ENCODE data around the gene ACTR3C. TPM values are rescaled to one million over a fixed set of nuclear protein-coding genes. Genes with fewer than 3 reads are reported as not detected.

ACTR3C gene
- polyA plus RNA-seq, 1 of the 3 experiments (the other 2 are of a cell fraction): 0.35 TPM

DNA sequence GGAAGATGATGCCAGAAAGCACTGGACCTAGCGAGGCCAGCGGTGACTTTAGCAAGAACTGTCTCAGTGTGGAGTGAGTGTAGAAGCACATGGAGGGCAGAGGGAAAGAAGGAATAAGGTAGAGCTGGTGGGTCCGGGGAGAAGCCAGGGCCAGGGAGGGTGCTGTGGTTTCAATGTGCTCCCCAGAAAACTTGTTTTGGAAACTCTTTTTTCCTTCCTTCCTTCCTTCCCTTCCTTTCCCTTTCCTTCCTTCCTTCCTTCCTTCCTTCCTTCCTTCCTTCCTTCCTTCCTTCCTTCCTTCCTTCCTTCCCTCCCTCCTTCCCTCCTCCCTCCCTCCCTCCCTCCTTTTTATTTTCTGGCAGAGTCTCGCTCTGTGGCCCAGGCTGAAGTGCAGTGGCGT is 23.6 kb upstream of the ACTR3C start:
- peaks cover 6% of the 10 kb centered on the region; the same call in 1 of the 2 replicates for H3K27me3 ChIP-seq (ENCODE audit: insufficient read depth)
- H3K4me2 ChIP-seq: no peak overlapping the region
- no peaks in the 10 kb centered on the region for H3K4me1 ChIP-seq (ENCODE audit: control insufficient read depth in 1 of 2, insufficient read depth in 2 of 2, low read depth in 1 of 2, low read length in 1 of 2)
- POLR2A ChIA-PET: interaction anchor here (0.9 kb wide), 1 partner anchor 22 kb away, joined by 3 read pairs; the partner anchor contains the start of gene REPIN1
- H3K9me3 ChIP-seq: no peaks in the 10 kb centered on the region
- H3K9ac ChIP-seq: no peak overlapping the region
- H3K27ac ChIP-seq (ENCODE audit: low read depth in 2 of 2, low read length in 1 of 2): no peak overlapping the region
- no peak overlapping the region for H3K4me3 ChIP-seq (ENCODE audit: low read depth in 2 of 2, low read length in 1 of 2)
- H3K79me2 ChIP-seq (ENCODE audit: insufficient read depth): no peaks in the 10 kb centered on the region
- no peaks in the 10 kb centered on the region for H3K36me3 ChIP-seq (replicated peaks in 1 of 2; ENCODE audit: control insufficient read depth in 1 of 2, insufficient read depth in 2 of 2, low read length in 1 of 2)
- TF ChIP-seq EP300 (IDR thresholded peaks at IDR 0.05; ENCODE audit: borderline replicate concordance in 1 of 2, low read depth in 1 of 2, low read length in 1 of 2) (no peak), MEF2A (IDR thresholded peaks at IDR 0.05; ENCODE audit: borderline replicate concordance, low read depth) (no peak), TAF1 (IDR thresholded peaks at IDR 0.05; ENCODE audit: borderline replicate concordance, low read depth, low read length) (no peak), CHD2 (IDR thresholded peaks at IDR 0.05; ENCODE audit: low read length, partially characterized antibody) (no peak), ZBTB33 (IDR thresholded peaks at IDR 0.05; ENCODE audit: borderline replicate concordance, low read depth) (no peak), POLR2AphosphoS5 (IDR thresholded peaks at IDR 0.05; ENCODE audit: low read depth, low read length) (no peak), ELF1 (IDR thresholded peaks at IDR 0.05) (no peak), EZH2phosphoT487 (IDR thresholded peaks at IDR 0.05; ENCODE audit: borderline replicate concordance, low read depth) (no peak), TEAD4 (IDR thresholded peaks at IDR 0.05; ENCODE audit: borderline replicate concordance, insufficient read depth) (no peak), FOSL2 (IDR thresholded peaks at IDR 0.05; ENCODE audit: borderline replicate concordance, low read depth) (no peak), RCOR1 (IDR thresholded peaks at IDR 0.05; ENCODE audit: low read length) (no peak), RAD21 (IDR thresholded peaks at IDR 0.05; ENCODE audit: low read length) (no peak)
- TF ChIP-seq, protein P1, sequence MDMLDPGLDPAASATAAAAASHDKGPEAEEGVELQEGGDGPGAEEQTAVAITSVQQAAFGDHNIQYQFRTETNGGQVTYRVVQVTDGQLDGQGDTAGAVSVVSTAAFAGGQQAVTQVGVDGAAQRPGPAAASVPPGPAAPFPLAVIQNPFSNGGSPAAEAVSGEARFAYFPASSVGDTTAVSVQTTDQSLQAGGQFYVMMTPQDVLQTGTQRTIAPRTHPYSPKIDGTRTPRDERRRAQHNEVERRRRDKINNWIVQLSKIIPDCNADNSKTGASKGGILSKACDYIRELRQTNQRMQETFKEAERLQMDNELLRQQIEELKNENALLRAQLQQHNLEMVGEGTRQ (IDR thresholded peaks at IDR 0.05; ENCODE audit: borderline replicate concordance, low read depth, low read length): no peak
- TF ChIP-seq, protein P2, sequence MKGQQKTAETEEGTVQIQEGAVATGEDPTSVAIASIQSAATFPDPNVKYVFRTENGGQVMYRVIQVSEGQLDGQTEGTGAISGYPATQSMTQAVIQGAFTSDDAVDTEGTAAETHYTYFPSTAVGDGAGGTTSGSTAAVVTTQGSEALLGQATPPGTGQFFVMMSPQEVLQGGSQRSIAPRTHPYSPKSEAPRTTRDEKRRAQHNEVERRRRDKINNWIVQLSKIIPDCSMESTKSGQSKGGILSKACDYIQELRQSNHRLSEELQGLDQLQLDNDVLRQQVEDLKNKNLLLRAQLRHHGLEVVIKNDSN (IDR thresholded peaks at IDR 0.05; ENCODE audit: borderline replicate concordance, low read depth): no peak
- TF ChIP-seq, protein P3, sequence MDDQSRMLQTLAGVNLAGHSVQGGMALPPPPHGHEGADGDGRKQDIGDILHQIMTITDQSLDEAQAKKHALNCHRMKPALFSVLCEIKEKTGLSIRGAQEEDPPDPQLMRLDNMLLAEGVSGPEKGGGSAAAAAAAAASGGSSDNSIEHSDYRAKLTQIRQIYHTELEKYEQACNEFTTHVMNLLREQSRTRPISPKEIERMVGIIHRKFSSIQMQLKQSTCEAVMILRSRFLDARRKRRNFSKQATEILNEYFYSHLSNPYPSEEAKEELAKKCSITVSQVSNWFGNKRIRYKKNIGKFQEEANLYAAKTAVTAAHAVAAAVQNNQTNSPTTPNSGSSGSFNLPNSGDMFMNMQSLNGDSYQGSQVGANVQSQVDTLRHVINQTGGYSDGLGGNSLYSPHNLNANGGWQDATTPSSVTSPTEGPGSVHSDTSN (IDR thresholded peaks at IDR 0.05): no peak
- no peak overlapping the region for H2AFZ ChIP-seq (ENCODE audit: low read depth)
- CTCF ChIA-PET: interaction anchor here (0.9 to 1.2 kb wide), 3 partner anchors 9 kb away, joined by 3 to 8 read pairs (median 4); no protein-coding TSS in a partner anchor
- no peaks in the 10 kb centered on the region for H3K9me2 ChIP-seq
- H4K20me1 ChIP-seq (ENCODE audit: insufficient read depth): no peaks in the 10 kb centered on the region
- no peaks in the 10 kb centered on the region for H3F3A ChIP-seq (replicated peaks; ENCODE audit: insufficient read depth)
- DNase-seq: no peak
- WGBS (ENCODE audit: low lambda C conversion rate): 60% methylated on average over 5 of the region's 5 CpGs
